Measurements from ENCODE around the gene RAB24. TPM values are rescaled to one million over a fixed set of nuclear protein-coding genes. Genes with fewer than 3 reads are reported as not detected.

The RAB24 gene
- polyA plus RNA-seq, 1 donor (not counting 4 experiments of a cell fraction or from before 2014, with no cell fraction given), result 22.4 TPM

DNA sequence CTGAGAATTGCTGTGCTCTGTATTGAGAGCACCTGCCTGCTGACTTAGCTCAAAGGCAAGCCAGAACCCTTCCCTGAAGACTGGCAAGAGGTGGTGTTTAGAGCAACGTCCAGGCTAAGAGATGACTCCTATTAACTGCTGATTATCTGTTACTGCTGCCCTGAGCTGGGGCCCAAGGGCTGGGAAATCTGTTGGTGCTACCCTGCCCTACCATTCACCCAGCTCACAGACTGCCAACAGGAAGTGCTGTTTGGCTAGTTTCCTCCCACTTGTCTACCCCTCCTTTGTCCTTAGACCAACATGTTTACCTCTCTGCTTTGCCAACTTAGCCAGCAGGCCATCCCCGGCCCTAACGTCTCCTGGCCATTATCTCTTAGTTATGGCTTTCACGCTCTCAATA is 6.9 kb downstream of the RAB24 start:
- dilution Hi-C loops (cut with MboI; ENCODE audit: extremely low pct_ligation_motif_present, low sequenced_read_pairs), result no loop called here
- Histone ChIP-seq H3K9me3 (ENCODE audit: control insufficient read depth, low read depth, low read length) (no peaks in the 10 kb centered on the region), H3K4me1 (ENCODE audit: control insufficient read depth, extremely low read depth, insufficient read depth, low read length) (peaks cover 18% of the 10 kb centered on the region), H3K27me3 (ENCODE audit: control insufficient read depth, extremely low read depth, insufficient read depth, low read length) (no peaks in the 10 kb centered on the region), H3K79me2 (ENCODE audit: control insufficient read depth, insufficient read depth, low read length) (no peaks in the 10 kb centered on the region), H2AFZ (ENCODE audit: control insufficient read depth, low read length) (no peak overlapping the region), H3K9ac (ENCODE audit: control insufficient read depth, extremely low read depth, insufficient read depth, low read length) (no peak overlapping the region), H4K20me1 (ENCODE audit: control insufficient read depth, extremely low read depth, insufficient read depth, low read length) (peaks cover 4% of the 10 kb centered on the region), H3K4me3 (ENCODE audit: control insufficient read depth in 2 of 3, extremely low read depth in 1 of 3, insufficient read depth in 2 of 3, low read depth in 1 of 3, low read length in 3 of 3) (no peak overlapping the region), H3K36me3 (ENCODE audit: control insufficient read depth in 2 of 2, extremely low read depth in 1 of 2, insufficient read depth in 2 of 2, low read length in 2 of 2) (peaks cover 29% of the 10 kb centered on the region in 2 experiments), H3K4me2 (ENCODE audit: control insufficient read depth, extremely low read depth, insufficient read depth, low read depth, low read length) (no peak overlapping the region), H3K27ac (ENCODE audit: control insufficient read depth, insufficient read depth, low read length) (no peak overlapping the region), H3K9me1 (ENCODE audit: control insufficient read depth, extremely low read depth, insufficient read depth, low read length) (peaks cover 10% of the 10 kb centered on the region)
- FAIRE-seq (no peak), DNase-seq (ENCODE audit: low read depth, low spot score) (no peak)
- no peak for TF ChIP-seq EZH2 (IDR thresholded peaks at IDR 0.05; ENCODE audit: low read length)

DNA sequence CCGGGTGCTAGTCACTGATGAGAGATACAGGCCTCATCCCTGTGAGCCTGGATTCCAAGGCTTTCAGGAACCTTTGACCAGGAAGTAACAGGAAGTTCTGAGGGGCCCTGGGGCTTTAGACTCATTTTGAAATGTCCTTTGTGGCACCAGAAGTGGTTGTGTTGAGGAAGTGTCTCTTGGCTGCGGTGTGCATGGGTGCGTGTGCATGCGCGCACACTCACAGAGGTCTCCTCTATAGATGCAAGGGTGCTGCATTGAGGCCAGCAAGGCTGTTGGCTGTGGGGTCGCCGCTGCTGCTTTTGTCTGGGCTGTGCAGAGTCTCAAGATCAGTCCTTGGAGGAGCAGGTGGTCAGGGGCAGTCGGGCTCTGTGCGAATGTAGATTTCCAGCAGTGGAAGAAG is 7.6 kb downstream of the RAB24 start:
- dilution Hi-C loops (cut with MboI; ENCODE audit: extremely low pct_ligation_motif_present, low sequenced_read_pairs), result no loop called here
- H3K27ac ChIP-seq (ENCODE audit: control insufficient read depth, insufficient read depth, low read length), result no peak overlapping the region
- no peaks in the 10 kb centered on the region for H3K79me2 ChIP-seq (ENCODE audit: control insufficient read depth, insufficient read depth, low read length)
- H3K9me1 ChIP-seq (ENCODE audit: control insufficient read depth, extremely low read depth, insufficient read depth, low read length), result peaks cover 7% of the 10 kb centered on the region
- H3K4me3 ChIP-seq (ENCODE audit: control insufficient read depth in 2 of 3, extremely low read depth in 1 of 3, insufficient read depth in 2 of 3, low read depth in 1 of 3, low read length in 3 of 3), result no peak overlapping the region
- H3K9me3 ChIP-seq (ENCODE audit: control insufficient read depth, low read depth, low read length), result no peaks in the 10 kb centered on the region
- H3K27me3 ChIP-seq (ENCODE audit: control insufficient read depth, extremely low read depth, insufficient read depth, low read length), result no peaks in the 10 kb centered on the region
- peaks cover 2% of the 10 kb centered on the region for H4K20me1 ChIP-seq (ENCODE audit: control insufficient read depth, extremely low read depth, insufficient read depth, low read length)
- no peak overlapping the region for H2AFZ ChIP-seq (ENCODE audit: control insufficient read depth, low read length)
- no peak overlapping the region for H3K4me2 ChIP-seq (ENCODE audit: control insufficient read depth, extremely low read depth, insufficient read depth, low read depth, low read length)
- TF ChIP-seq, protein P1, sequence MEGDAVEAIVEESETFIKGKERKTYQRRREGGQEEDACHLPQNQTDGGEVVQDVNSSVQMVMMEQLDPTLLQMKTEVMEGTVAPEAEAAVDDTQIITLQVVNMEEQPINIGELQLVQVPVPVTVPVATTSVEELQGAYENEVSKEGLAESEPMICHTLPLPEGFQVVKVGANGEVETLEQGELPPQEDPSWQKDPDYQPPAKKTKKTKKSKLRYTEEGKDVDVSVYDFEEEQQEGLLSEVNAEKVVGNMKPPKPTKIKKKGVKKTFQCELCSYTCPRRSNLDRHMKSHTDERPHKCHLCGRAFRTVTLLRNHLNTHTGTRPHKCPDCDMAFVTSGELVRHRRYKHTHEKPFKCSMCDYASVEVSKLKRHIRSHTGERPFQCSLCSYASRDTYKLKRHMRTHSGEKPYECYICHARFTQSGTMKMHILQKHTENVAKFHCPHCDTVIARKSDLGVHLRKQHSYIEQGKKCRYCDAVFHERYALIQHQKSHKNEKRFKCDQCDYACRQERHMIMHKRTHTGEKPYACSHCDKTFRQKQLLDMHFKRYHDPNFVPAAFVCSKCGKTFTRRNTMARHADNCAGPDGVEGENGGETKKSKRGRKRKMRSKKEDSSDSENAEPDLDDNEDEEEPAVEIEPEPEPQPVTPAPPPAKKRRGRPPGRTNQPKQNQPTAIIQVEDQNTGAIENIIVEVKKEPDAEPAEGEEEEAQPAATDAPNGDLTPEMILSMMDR (optimal IDR thresholded peaks at IDR 0.05 in 1 of 3, IDR thresholded peaks at IDR 0.05 in 1 of 3, conservative IDR thresholded peaks at IDR 0.05 in 1 of 3; ENCODE audit: extremely low read depth in 1 of 3, insufficient read depth in 2 of 3, low read length in 3 of 3), result no peak
- no peak for TF ChIP-seq EZH2 (IDR thresholded peaks at IDR 0.05; ENCODE audit: low read length)
- DNase-seq (ENCODE audit: low read depth, low spot score) (no peak), FAIRE-seq (no peak)
- H3K36me3 ChIP-seq (ENCODE audit: control insufficient read depth in 2 of 2, extremely low read depth in 1 of 2, insufficient read depth in 2 of 2, low read length in 2 of 2), result peaks cover 29 to 32% of the 10 kb centered on the region in 2 experiments
- no peak overlapping the region for H3K9ac ChIP-seq (ENCODE audit: control insufficient read depth, extremely low read depth, insufficient read depth, low read length)
- H3K4me1 ChIP-seq (ENCODE audit: control insufficient read depth, extremely low read depth, insufficient read depth, low read length), result peaks cover 11% of the 10 kb centered on the region

DNA sequence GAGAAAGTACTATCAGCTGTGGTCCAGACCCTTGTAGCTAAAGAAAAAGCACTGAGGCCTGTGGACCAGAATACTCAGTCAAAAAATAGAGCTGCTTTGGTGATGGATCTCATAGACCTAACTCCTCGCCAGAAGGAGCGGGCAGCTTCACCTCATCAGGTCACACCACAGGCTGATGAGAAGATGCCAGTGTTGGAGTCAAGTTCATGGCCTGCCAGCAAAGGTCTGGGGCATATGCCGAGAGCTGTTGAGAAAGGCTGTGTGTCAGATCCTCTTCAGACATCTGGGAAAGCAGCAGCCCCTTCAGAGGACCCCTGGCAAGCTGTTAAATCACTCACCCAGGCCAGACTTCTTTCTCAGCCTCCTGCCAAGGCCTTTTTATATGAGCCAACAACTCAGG is 8.9 kb downstream of the RAB24 start:
- H3K9ac ChIP-seq (ENCODE audit: control insufficient read depth, extremely low read depth, insufficient read depth, low read length), result no peak overlapping the region
- no peaks in the 10 kb centered on the region for H3K9me1 ChIP-seq (ENCODE audit: control insufficient read depth, extremely low read depth, insufficient read depth, low read length)
- no peaks in the 10 kb centered on the region for H4K20me1 ChIP-seq (ENCODE audit: control insufficient read depth, extremely low read depth, insufficient read depth, low read length)
- no peak for FAIRE-seq
- no peak overlapping the region for H2AFZ ChIP-seq (ENCODE audit: control insufficient read depth, low read length)
- dilution Hi-C loops (cut with MboI; ENCODE audit: extremely low pct_ligation_motif_present, low sequenced_read_pairs), result no loop called here
- no peak overlapping the region for H3K27ac ChIP-seq (ENCODE audit: control insufficient read depth, insufficient read depth, low read length)
- peaks cover 29 to 33% of the 10 kb centered on the region in 2 experiments for H3K36me3 ChIP-seq (ENCODE audit: control insufficient read depth in 2 of 2, extremely low read depth in 1 of 2, insufficient read depth in 2 of 2, low read length in 2 of 2)
- TF ChIP-seq, protein P1 (optimal IDR thresholded peaks at IDR 0.05 in 1 of 3, IDR thresholded peaks at IDR 0.05 in 1 of 3, conservative IDR thresholded peaks at IDR 0.05 in 1 of 3; ENCODE audit: extremely low read depth in 1 of 3, insufficient read depth in 2 of 3, low read length in 3 of 3), result no peak
- no peak for TF ChIP-seq EZH2 (IDR thresholded peaks at IDR 0.05; ENCODE audit: low read length)
- H3K27me3 ChIP-seq (ENCODE audit: control insufficient read depth, extremely low read depth, insufficient read depth, low read length), result no peaks in the 10 kb centered on the region
- no peaks in the 10 kb centered on the region for H3K9me3 ChIP-seq (ENCODE audit: control insufficient read depth, low read depth, low read length)
- H3K4me1 ChIP-seq (ENCODE audit: control insufficient read depth, extremely low read depth, insufficient read depth, low read length), result peaks cover 1% of the 10 kb centered on the region
- H3K4me2 ChIP-seq (ENCODE audit: control insufficient read depth, extremely low read depth, insufficient read depth, low read depth, low read length), result no peak overlapping the region
- DNase-seq (ENCODE audit: low read depth, low spot score), result no peak
- no peaks in the 10 kb centered on the region for H3K79me2 ChIP-seq (ENCODE audit: control insufficient read depth, insufficient read depth, low read length)
- no peak overlapping the region for H3K4me3 ChIP-seq (ENCODE audit: control insufficient read depth in 2 of 3, extremely low read depth in 1 of 3, insufficient read depth in 2 of 3, low read depth in 1 of 3, low read length in 3 of 3)
